AG04450 (cell line): ENCODE measurements around the gene LYPLA2. TPM values are rescaled to one million over a fixed set of nuclear protein-coding genes. Genes with fewer than 3 reads are reported as not detected.

Experiments used
- CTCF ChIA-PET: fragments of 300-600, 350-600 bp; formaldehyde crosslinking; extraction: SDS; loops from one replicate; lab custom pipeline; 2022; ENCODE audit warnings: antibody characterized with exemption, inconsistent platforms; lab: Charles Lee
- POLR2A ChIA-PET: fragments of 350-600 bp; formaldehyde crosslinking; extraction: SDS; loops from one replicate; lab custom pipeline; 2021; ENCODE audit warnings: antibody characterized with exemption, inconsistent platforms; lab: Yijun Ruan, JAX
- DNase-seq: peaks from one replicate; pipeline ENCODE4 v3.0.0-alpha.2; 2011; ENCODE audit warnings: low read depth, low spot score
- H3K27ac ChIP-seq: one replicate; pipeline ENCODE4 v1.5.1; 2012; ENCODE audit warnings: low read depth, low read length, control low read depth
- H3K27me3 ChIP-seq: one replicate; pipeline ENCODE4 v1.6.0; 2012; ENCODE audit warnings: low read length; ENCODE audit not compliant: control insufficient read depth, insufficient read depth
- H3K4me3 ChIP-seq: 2 replicates; pipeline ENCODE4 v1.5.1; 2011; ENCODE audit warnings: mild to moderate bottlenecking, low read depth, low read length, control low read depth
- H3K9me3 ChIP-seq: 2 replicates; pipeline ENCODE4 v1.5.1; 2012; ENCODE audit warnings: low read length; ENCODE audit not compliant: control insufficient read depth, insufficient read depth
- polyA plus RNA-seq: library from polyadenylated mRNA; depleted of rRNA; stranded (reverse); fragments of >200 nt; gene quantifications from 2 replicates; pipeline ENCODE4 v1.2.3, GENCODE V29; 2011; rRNA removed
- TF ChIP-seq, protein P1 (sequence below): IDR thresholded peaks from 2 replicates; pipeline ENCODE4 v1.5.1; 2011; ENCODE audit warnings: low read depth, low read length, control low read depth, inconsistent platforms

The LYPLA2 gene
- polyA plus RNA-seq, 1 experiment, result 27.1 TPM

GRCh38 chr1:23843644-23844043 is 52.7 kb downstream of the LYPLA2 start:
- H3K9me3 ChIP-seq, result no peaks in the 10 kb centered on the region
- CTCF ChIA-PET, result no interaction called here
- POLR2A ChIA-PET, result no interaction called here
- no peak for DNase-seq
- TF ChIP-seq, protein P1, sequence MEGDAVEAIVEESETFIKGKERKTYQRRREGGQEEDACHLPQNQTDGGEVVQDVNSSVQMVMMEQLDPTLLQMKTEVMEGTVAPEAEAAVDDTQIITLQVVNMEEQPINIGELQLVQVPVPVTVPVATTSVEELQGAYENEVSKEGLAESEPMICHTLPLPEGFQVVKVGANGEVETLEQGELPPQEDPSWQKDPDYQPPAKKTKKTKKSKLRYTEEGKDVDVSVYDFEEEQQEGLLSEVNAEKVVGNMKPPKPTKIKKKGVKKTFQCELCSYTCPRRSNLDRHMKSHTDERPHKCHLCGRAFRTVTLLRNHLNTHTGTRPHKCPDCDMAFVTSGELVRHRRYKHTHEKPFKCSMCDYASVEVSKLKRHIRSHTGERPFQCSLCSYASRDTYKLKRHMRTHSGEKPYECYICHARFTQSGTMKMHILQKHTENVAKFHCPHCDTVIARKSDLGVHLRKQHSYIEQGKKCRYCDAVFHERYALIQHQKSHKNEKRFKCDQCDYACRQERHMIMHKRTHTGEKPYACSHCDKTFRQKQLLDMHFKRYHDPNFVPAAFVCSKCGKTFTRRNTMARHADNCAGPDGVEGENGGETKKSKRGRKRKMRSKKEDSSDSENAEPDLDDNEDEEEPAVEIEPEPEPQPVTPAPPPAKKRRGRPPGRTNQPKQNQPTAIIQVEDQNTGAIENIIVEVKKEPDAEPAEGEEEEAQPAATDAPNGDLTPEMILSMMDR, result no peak
- no peak overlapping the region for H3K27ac ChIP-seq
- no peak overlapping the region for H3K4me3 ChIP-seq
- peaks cover 13% of the 10 kb centered on the region for H3K27me3 ChIP-seq

Other genes with a start within 250 kb of the LYPLA2 start
- gene ID3, start 231.6 kb upstream of the LYPLA2 start, polyA plus RNA-seq, result 15.3 and 25.0 TPM in 2 replicates
- 1,898 and 2,055 TPM in 2 replicates for gene RPL11, start 99.3 kb upstream of the LYPLA2 start, polyA plus RNA-seq
- 27.5 and 30.8 TPM in 2 replicates for gene ELOA, start 47.7 kb upstream of the LYPLA2 start, polyA plus RNA-seq
- 32.4 and 41.1 TPM in 2 replicates for gene PITHD1, start 12.7 kb upstream of the LYPLA2 start, polyA plus RNA-seq
- gene GALE, start 9.6 kb downstream of the LYPLA2 start, polyA plus RNA-seq, result 19.2 and 21.0 TPM in 2 replicates
- gene HMGCL, start 34.3 kb downstream of the LYPLA2 start, polyA plus RNA-seq, result 38.8 and 39.5 TPM in 2 replicates
- gene FUCA1, start 77.1 kb downstream of the LYPLA2 start, polyA plus RNA-seq, result 2.9 and 3.9 TPM in 2 replicates
- not detected in 2 replicates for gene CNR2, start 122.2 kb downstream of the LYPLA2 start, polyA plus RNA-seq
- gene PNRC2, start 168.7 kb downstream of the LYPLA2 start, polyA plus RNA-seq, result 96.0 and 107 TPM in 2 replicates
- 98.7 and 140 TPM in 2 replicates for gene SRSF10, start 189.2 kb downstream of the LYPLA2 start, polyA plus RNA-seq